ENCODE results near the gene REEP5. TPM values are rescaled to one million over a fixed set of nuclear protein-coding genes. Genes with fewer than 3 reads are reported as not detected.
"Not testable (repeated sequence)": the region's sequence is repeated elsewhere in the genome, so short reads cannot be mapped to it uniquely, and the experiment has no call there.

The REEP5 gene
- total RNA-seq, 1 experiment from 2014 or later, result 46.2 TPM

- no CpG with 5 or more reads among the region's 8 CpGs for WGBS (ENCODE audit: extremely low coverage, insufficient read length, low lambda C conversion rate)
- H3K27ac ChIP-seq (ENCODE audit: insufficient read length, low read depth, low read length), result no peak overlapping the region
These were observed 43.8 kb upstream of the REEP5 start for GRCh38 chr5:112965733-112966306.

DNA sequence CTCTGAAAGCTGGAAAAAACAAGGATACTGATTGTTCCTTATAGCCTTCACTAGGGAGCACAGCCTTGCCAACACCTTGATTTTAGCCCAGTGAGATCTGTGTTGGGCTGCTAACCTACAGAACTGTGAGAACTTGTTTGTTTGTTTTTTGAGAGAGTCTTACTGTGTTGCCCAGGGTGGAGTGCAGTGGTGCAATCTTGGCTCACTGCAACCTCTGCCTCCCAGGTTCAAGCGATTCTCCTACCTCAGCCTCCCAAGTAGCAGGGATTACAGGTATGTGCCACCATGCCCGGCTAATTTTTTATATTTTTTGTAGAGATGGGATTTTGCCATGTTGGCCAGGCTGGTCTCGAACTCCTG is 41.3 kb upstream of the REEP5 start:
- not testable (repeated sequence) for H3K14ac ChIP-seq (ENCODE audit: insufficient read depth, low read length); H3K79me1 ChIP-seq (ENCODE audit: insufficient read depth, low read depth, low read length, poor library complexity, severe bottlenecking); H2BK120ac ChIP-seq (ENCODE audit: low read depth, low read length, poor library complexity, severe bottlenecking); H3K9me3 Mint-ChIP-seq; H3K23me2 ChIP-seq (ENCODE audit: insufficient read length, low read depth, low read length, poor library complexity, severe bottlenecking); H2BK12ac ChIP-seq (ENCODE audit: insufficient read length, low read depth, low read length); H4K20me1 ChIP-seq (ENCODE audit: control insufficient read depth, insufficient read depth, insufficient read length); H2BK5ac ChIP-seq (ENCODE audit: insufficient read length, low read length); H4K5ac ChIP-seq (ENCODE audit: insufficient read length, low read depth, low read length); H3K4ac ChIP-seq (ENCODE audit: low read depth, low read length); H3K27me3 ChIP-seq (ENCODE audit: insufficient read depth, low read length); H4K91ac ChIP-seq (ENCODE audit: insufficient read length, low read depth, low read length); DNase-seq; H3K56ac ChIP-seq (ENCODE audit: insufficient read length, low read depth, low read length); H2BK20ac ChIP-seq (ENCODE audit: low read depth, low read length, poor library complexity, severe bottlenecking); H3K27ac ChIP-seq (ENCODE audit: insufficient read length, low read depth, low read length); H3K4me2 ChIP-seq (ENCODE audit: insufficient read depth, insufficient read length, low read length); H4K8ac ChIP-seq (replicated peaks; ENCODE audit: insufficient read length, low read depth, low read length); H3K36me3 Mint-ChIP-seq (ENCODE audit: insufficient read depth in 1 of 3, low read depth in 3 of 3); H3K27ac Mint-ChIP-seq; H3K79me2 ChIP-seq (ENCODE audit: insufficient read depth, low read length); H3T11ph ChIP-seq (ENCODE audit: low read length); H2AK5ac ChIP-seq (ENCODE audit: insufficient read length, low read length); H3K27me3 Mint-ChIP-seq (ENCODE audit: low read depth); H2AFZ ChIP-seq (ENCODE audit: low read length); H3K23ac ChIP-seq (ENCODE audit: insufficient read length, low read depth, low read length); H3K9me3 ChIP-seq (ENCODE audit: control insufficient read depth, low read depth, low read length); H3K9ac ChIP-seq (ENCODE audit: extremely low read depth, insufficient read length, low read length); H3K4me1 ChIP-seq (ENCODE audit: insufficient read depth, low read length); H3K4me3 Mint-ChIP-seq; H3K18ac ChIP-seq (ENCODE audit: insufficient read length, low read depth, low read length); H2BK15ac ChIP-seq (ENCODE audit: low read depth, low read length)
- no CpG with 5 or more reads among the region's 3 CpGs for WGBS (ENCODE audit: extremely low coverage, insufficient read length, low lambda C conversion rate)
- peaks cover 13 to 18% of the 10 kb centered on the region in 2 experiments for H3K4me1 Mint-ChIP-seq

More at GRCh38 chr5:112965733-112966306, 43.8 kb upstream of the REEP5 start:
- Mint-ChIP-seq H3K36me3 (ENCODE audit: insufficient read depth in 1 of 3, low read depth in 3 of 3) (no peaks in the 10 kb centered on the region), H3K27ac (no peak overlapping the region), H3K27me3 (ENCODE audit: low read depth) (no peaks in the 10 kb centered on the region), H3K4me3 (no peak overlapping the region), H3K9me3 (no peaks in the 10 kb centered on the region), H3K4me1 (peaks cover 8 to 14% of the 10 kb centered on the region in 2 experiments)
- H2AK5ac ChIP-seq (ENCODE audit: insufficient read length, low read length), result no peak overlapping the region
- no peak overlapping the region for H2BK15ac ChIP-seq (ENCODE audit: low read depth, low read length)
- H2BK12ac ChIP-seq (ENCODE audit: insufficient read length, low read depth, low read length), result no peak overlapping the region
- H3K23ac ChIP-seq (ENCODE audit: insufficient read length, low read depth, low read length), result no peak overlapping the region
- no peak overlapping the region for H2BK120ac ChIP-seq (ENCODE audit: low read depth, low read length, poor library complexity, severe bottlenecking)
- H4K20me1 ChIP-seq (ENCODE audit: control insufficient read depth, insufficient read depth, insufficient read length), result no peaks in the 10 kb centered on the region
- H4K5ac ChIP-seq (ENCODE audit: insufficient read length, low read depth, low read length), result no peak overlapping the region
- TF ChIP-seq CTCF (conservative IDR thresholded peaks at IDR 0.05), result no peak
- no peak overlapping the region for H3T11ph ChIP-seq (ENCODE audit: low read length)
- no peaks in the 10 kb centered on the region for H3K79me2 ChIP-seq (ENCODE audit: insufficient read depth, low read length)
- H2AFZ ChIP-seq (ENCODE audit: low read length), result no peak overlapping the region
- H2BK20ac ChIP-seq (ENCODE audit: low read depth, low read length, poor library complexity, severe bottlenecking), result no peak overlapping the region
- H3K9ac ChIP-seq (ENCODE audit: extremely low read depth, insufficient read length, low read length), result no peak overlapping the region
- H3K27me3 ChIP-seq (ENCODE audit: insufficient read depth, low read length), result no peaks in the 10 kb centered on the region
- no peak overlapping the region for H3K56ac ChIP-seq (ENCODE audit: insufficient read length, low read depth, low read length)
- no peak overlapping the region for H4K8ac ChIP-seq (replicated peaks; ENCODE audit: insufficient read length, low read depth, low read length)
- no peaks in the 10 kb centered on the region for H3K23me2 ChIP-seq (ENCODE audit: insufficient read length, low read depth, low read length, poor library complexity, severe bottlenecking)
- no peaks in the 10 kb centered on the region for H3K9me3 ChIP-seq (ENCODE audit: control insufficient read depth, low read depth, low read length)
- no peaks in the 10 kb centered on the region; the same call in 1 of the 2 replicates for H3K4me1 ChIP-seq (ENCODE audit: insufficient read depth, low read length)
- no peak overlapping the region for H3K4ac ChIP-seq (ENCODE audit: low read depth, low read length)
- H2BK5ac ChIP-seq (ENCODE audit: insufficient read length, low read length), result no peak overlapping the region
- no peak for DNase-seq
- H3K79me1 ChIP-seq (ENCODE audit: insufficient read depth, low read depth, low read length, poor library complexity, severe bottlenecking), result no peaks in the 10 kb centered on the region
- no peak overlapping the region for H4K91ac ChIP-seq (ENCODE audit: insufficient read length, low read depth, low read length)
- H3K14ac ChIP-seq (ENCODE audit: insufficient read depth, low read length), result no peak overlapping the region
- no peak overlapping the region for H3K4me2 ChIP-seq (ENCODE audit: insufficient read depth, insufficient read length, low read length)
- no peak overlapping the region for H3K18ac ChIP-seq (ENCODE audit: insufficient read length, low read depth, low read length)
